HEK293 (cell line): ENCODE measurements around the gene SBNO2.
A peak's percentile ranks its signal among the peaks of the same experiment; 100 is the strongest.

Source experiments
- HIC1 ChIP-seq: fragments of 450-650 bp; formaldehyde crosslinking; IDR thresholded peaks from 2 replicates; pipeline ENCODE4 v1.5.1; 2016; ENCODE audit warnings: missing biosample characterization, missing genetic modification characterization
- HOXA7 ChIP-seq: sonication (generic); formaldehyde crosslinking; IDR thresholded peaks from 2 replicates; pipeline ENCODE4 v1.8.1; 2022; ENCODE audit warnings: missing genetic modification reagents, borderline replicate concordance
- KLF16 ChIP-seq: fragments of 450-650 bp; formaldehyde crosslinking; IDR thresholded peaks from 2 replicates; pipeline ENCODE4 v1.5.1; 2017; ENCODE audit warnings: missing biosample characterization, missing genetic modification characterization
- KLF8 ChIP-seq: fragments of 450-650 bp; formaldehyde crosslinking; IDR thresholded peaks from 2 replicates; pipeline ENCODE4 v1.5.1; 2016; ENCODE audit warnings: missing biosample characterization, missing genetic modification characterization
- MYNN ChIP-seq: fragments of 450-650 bp; formaldehyde crosslinking; IDR thresholded peaks from 2 replicates; pipeline ENCODE4 v1.5.1; 2016; ENCODE audit warnings: missing biosample characterization, missing genetic modification characterization, borderline replicate concordance
- PATZ1 ChIP-seq: fragments of 450-650 bp; formaldehyde crosslinking; IDR thresholded peaks from 2 replicates; pipeline ENCODE4 v1.5.1; 2016; ENCODE audit warnings: missing biosample characterization, missing genetic modification characterization
- PRDM6 ChIP-seq: fragments of 450-650 bp; formaldehyde crosslinking; IDR thresholded peaks from 2 replicates; pipeline ENCODE4 v1.5.1; 2017; ENCODE audit warnings: missing biosample characterization, missing genetic modification characterization
- ZBTB17 ChIP-seq: fragments of 450-650 bp; formaldehyde crosslinking; IDR thresholded peaks from 2 replicates; pipeline ENCODE4 v1.5.1; 2016; ENCODE audit warnings: missing biosample characterization, missing genetic modification characterization
- ZBTB20 ChIP-seq: fragments of 450-650 bp; formaldehyde crosslinking; IDR thresholded peaks from 2 replicates; pipeline ENCODE4 v1.5.1; 2016; ENCODE audit warnings: missing biosample characterization, missing genetic modification characterization
- ZBTB26 ChIP-seq: fragments of 450-650 bp; formaldehyde crosslinking; optimal IDR thresholded peaks from 2 replicates; pipeline ENCODE3; 2016; ENCODE audit warnings: missing biosample characterization, mild to moderate bottlenecking, missing genetic modification characterization
- ZBTB6 ChIP-seq: fragments of 450-650 bp; formaldehyde crosslinking; IDR thresholded peaks from 2 replicates; pipeline ENCODE4 v1.5.1; 2017; ENCODE audit warnings: missing biosample characterization, missing genetic modification characterization
- ZBTB7A ChIP-seq: fragments of 450-650 bp; formaldehyde crosslinking; IDR thresholded peaks from 2 replicates; pipeline ENCODE4 v1.5.1; 2016; ENCODE audit warnings: low read depth, missing biosample characterization, missing genetic modification characterization
- ZBTB8A ChIP-seq: fragments of 450-650 bp; formaldehyde crosslinking; IDR thresholded peaks from 2 replicates; pipeline ENCODE4 v1.5.1; 2016; ENCODE audit warnings: missing biosample characterization, missing genetic modification characterization
- ZNF114 ChIP-seq: fragments of 450-650 bp; formaldehyde crosslinking; IDR thresholded peaks from 2 replicates; pipeline ENCODE4 v1.5.0; 2017; ENCODE audit warnings: missing biosample characterization, missing genetic modification characterization
- ZNF138 ChIP-seq: fragments of 450-650 bp; formaldehyde crosslinking; IDR thresholded peaks from 2 replicates; pipeline ENCODE4 v1.5.1; 2016; ENCODE audit warnings: missing biosample characterization, missing genetic modification characterization, borderline replicate concordance
- ZNF169 ChIP-seq: fragments of 450-650 bp; formaldehyde crosslinking; IDR thresholded peaks from 2 replicates; pipeline ENCODE4 v1.5.1; 2016; ENCODE audit warnings: missing biosample characterization, missing genetic modification characterization
- ZNF280D ChIP-seq: fragments of 450-650 bp; formaldehyde crosslinking; IDR thresholded peaks from 2 replicates; pipeline ENCODE4 v1.5.1; 2016; ENCODE audit warnings: missing biosample characterization, missing genetic modification characterization
- ZNF341 ChIP-seq: fragments of 450-650 bp; formaldehyde crosslinking; IDR thresholded peaks from 2 replicates; pipeline ENCODE4; 2016; ENCODE audit warnings: low read depth, missing biosample characterization, missing genetic modification characterization
- ZNF354C ChIP-seq: fragments of 450-650 bp; formaldehyde crosslinking; IDR thresholded peaks from 2 replicates; pipeline ENCODE4 v1.5.1; 2016; ENCODE audit warnings: missing biosample characterization, missing genetic modification characterization, low read depth, borderline replicate concordance
- ZNF366 ChIP-seq: fragments of 450-650 bp; formaldehyde crosslinking; conservative IDR thresholded peaks from 2 replicates; pipeline ENCODE4 v1.5.1; 2016; ENCODE audit warnings: missing biosample characterization, missing genetic modification characterization
- ZNF449 ChIP-seq: fragments of 450-650 bp; formaldehyde crosslinking; IDR thresholded peaks from 2 replicates; pipeline ENCODE4 v1.5.1; 2017; ENCODE audit warnings: missing biosample characterization, mild to moderate bottlenecking, missing genetic modification characterization, moderate library complexity
- ZNF510 ChIP-seq: fragments of 450-650 bp; formaldehyde crosslinking; IDR thresholded peaks from 2 replicates; pipeline ENCODE4 v1.5.1; 2018; ENCODE audit warnings: mild to moderate bottlenecking, missing genetic modification characterization, missing biosample characterization; ENCODE audit not compliant: insufficient replicate concordance
- ZNF544 ChIP-seq: fragments of 450-650 bp; formaldehyde crosslinking; IDR thresholded peaks from 2 replicates; pipeline ENCODE4 v1.5.0; 2017; ENCODE audit warnings: missing biosample characterization, missing genetic modification characterization
- ZNF548 ChIP-seq: fragments of 450-650 bp; formaldehyde crosslinking; IDR thresholded peaks from 2 replicates; pipeline ENCODE4 v1.5.1; 2016; ENCODE audit warnings: missing biosample characterization, missing genetic modification characterization
- ZNF664 ChIP-seq: fragments of 450-650 bp; formaldehyde crosslinking; IDR thresholded peaks from 2 replicates; pipeline ENCODE4 v1.5.1; 2016; ENCODE audit warnings: missing biosample characterization, missing genetic modification characterization
- ZNF768 ChIP-seq: fragments of 450-650 bp; formaldehyde crosslinking; IDR thresholded peaks from 2 replicates; pipeline ENCODE4 v1.5.1; 2018; ENCODE audit warnings: missing biosample characterization, mild to moderate bottlenecking, missing genetic modification characterization
- ZNF792 ChIP-seq: fragments of 450-650 bp; formaldehyde crosslinking; IDR thresholded peaks from 2 replicates; pipeline ENCODE4 v1.5.1; 2016; ENCODE audit warnings: missing biosample characterization, missing genetic modification characterization

The SBNO2 gene

GRCh38 chr19:1211494-1212234 is 37.6 kb upstream of the SBNO2 start (continued):
- no peak for TF ChIP-seq ZNF280D (tag by site-specific recombination)
- TF ChIP-seq ZNF354C (tag by site-specific recombination): no peak
- TF ChIP-seq PATZ1 (tag by site-specific recombination): peak; percentile 15; the same call in 1 of the 2 replicates
- TF ChIP-seq ZNF510 (tag by site-specific recombination): no peak
- TF ChIP-seq KLF8 (tag by site-specific recombination): no peak
- peak; percentile 95 for TF ChIP-seq ZBTB8A (tag by site-specific recombination)
- TF ChIP-seq ZNF114: no peak
- no peak for TF ChIP-seq ZBTB26 (tag by site-specific recombination)
- TF ChIP-seq ZNF544 (tag by site-specific recombination): no peak
- TF ChIP-seq ZNF138 (tag by site-specific recombination): no peak
- no peak for TF ChIP-seq ZBTB17 (tag by site-specific recombination)
- no peak for TF ChIP-seq ZBTB20 (tag by site-specific recombination)
- TF ChIP-seq PRDM6 (tag by site-specific recombination): no peak
- peak; percentile 60 for TF ChIP-seq ZNF341 (tag by site-specific recombination)
- TF ChIP-seq KLF16 (tag by site-specific recombination): no peak
- no peak for TF ChIP-seq ZNF548 (tag by site-specific recombination)
- no peak for TF ChIP-seq ZBTB6 (tag by site-specific recombination)
- no peak for TF ChIP-seq ZBTB7A (tag by site-specific recombination)
- TF ChIP-seq MYNN (tag by site-specific recombination): no peak
- no peak for TF ChIP-seq ZNF366 (tag by site-specific recombination)
- TF ChIP-seq ZNF664 (tag by site-specific recombination): no peak
- TF ChIP-seq ZNF768 (tag by site-specific recombination): no peak
- TF ChIP-seq HOXA7: no peak
- no peak for TF ChIP-seq ZNF792 (tag by site-specific recombination)
- TF ChIP-seq HIC1 (tag by site-specific recombination): no peak
- TF ChIP-seq ZNF169 (tag by site-specific recombination): no peak
- no peak for TF ChIP-seq ZNF449 (tag by site-specific recombination)
